Naive B cell (primary cell): Measurements from ENCODE around the gene BNIP1. TPM values are rescaled to one million over a fixed set of nuclear protein-coding genes. Genes with fewer than 3 reads are reported as not detected.
"Not testable (repeated sequence)": the region's sequence is repeated elsewhere in the genome, so short reads cannot be mapped to it uniquely, and the experiment has no call there.

Experiments used
- ATAC-seq, 2 donors: fragments of 150-1000 bp; cut with Tn5 transposase; 2 replicates each; pipeline ENCODE4 v1.10.0; 2021; ENCODE audit warnings: low read depth in 2 of 2, mild to moderate bottlenecking in 2 of 2, moderate library complexity in 2 of 2
- DNase-seq: peaks from one replicate; pipeline ENCODE4 v3.0.0; 2022
- H3K27ac Mint-ChIP-seq, 6 donors: one replicate each; pipeline ENCODE4 v1.8.0; 2020 to 2022; ENCODE audit warnings: mild to moderate bottlenecking in 6 of 6, mixed read lengths in 6 of 6, moderate library complexity in 5 of 6, inconsistent platforms in 2 of 6
- H3K27me3 Mint-ChIP-seq, 3 donors: one replicate each; pipeline ENCODE4 v1.8.0; 2021 to 2022; ENCODE audit warnings: mixed read lengths in 3 of 3, mild to moderate bottlenecking in 1 of 3
- H3K36me3 Mint-ChIP-seq, 2 donors: one replicate each; pipeline ENCODE4 v1.8.0; 2020 to 2022; ENCODE audit warnings: mixed read lengths in 2 of 2, inconsistent platforms in 1 of 2, mild to moderate bottlenecking in 1 of 2
- H3K4me1 Mint-ChIP-seq, 3 donors: one replicate each; pipeline ENCODE4 v1.8.0; 2020 to 2022; ENCODE audit warnings: mixed read lengths in 3 of 3, inconsistent platforms in 1 of 3, mild to moderate bottlenecking in 1 of 3, moderate library complexity in 1 of 3
- H3K4me3 Mint-ChIP-seq, 8 donors: one replicate each; pipeline ENCODE4 v1.8.0; 2020 to 2022; ENCODE audit warnings: mild to moderate bottlenecking in 8 of 8, mixed read lengths in 8 of 8, moderate library complexity in 8 of 8, inconsistent platforms in 2 of 8
- H3K9me3 Mint-ChIP-seq, 7 donors: one replicate each; pipeline ENCODE4 v1.8.0; 2020 to 2022; ENCODE audit warnings: mixed read lengths in 7 of 7, mild to moderate bottlenecking in 5 of 7, inconsistent platforms in 2 of 7, moderate library complexity in 1 of 7
- polyA plus RNA-seq, 6 donors: library from polyadenylated mRNA; unstranded; fragments of 300-500 nt; fragmentation: Illumina TruSeq; gene quantifications; one replicate each; pipeline ENCODE4 v1.2.3, GENCODE V29; 2021; ENCODE audit warnings: low read depth in 6 of 6

BNIP1 gene
- 10 to 100 TPM in 5 of 6 donors, 1 to 10 TPM in 1; 7.2 to 25.3 (median 14.5) TPM for polyA plus RNA-seq

- H3K9me3 Mint-ChIP-seq: peaks cover 0 to 3% (median 0%) of the 10 kb centered on the region in 7 donors
- H3K4me3 Mint-ChIP-seq: peak within 1 kb of the TSS; percentile 93 to 100 (median 99)
- no peaks in the 10 kb centered on the region for H3K27me3 Mint-ChIP-seq
- ATAC-seq (peak; percentile 88 to 90), DNase-seq (peak; percentile 95)
- peak within 1 kb of the TSS; percentile 97 to 99 (median 99) for H3K27ac Mint-ChIP-seq
- peaks cover 9 to 11% (median 11%) of the 10 kb centered on the region in 3 donors for H3K4me1 Mint-ChIP-seq
- H3K36me3 Mint-ChIP-seq: peaks cover 11 to 14% of the 10 kb centered on the region in 2 donors
Observed at GRCh38 chr5:173144200-173145176, at the start of gene BNIP1. TSS of gene BNIP1 (plus strand) at chr5:173144531. CDS start at chr5:173144546, 15 bp downstream.

- peak overlapping the region in 2 of 6 donors; percentile 44 to 50 for H3K27ac Mint-ChIP-seq
- H3K36me3 Mint-ChIP-seq: peaks cover 10 to 13% of the 10 kb centered on the region in 2 donors
- ATAC-seq (no peak), DNase-seq (no peak)
- no peaks in the 10 kb centered on the region for H3K27me3 Mint-ChIP-seq
- no peak overlapping the region for H3K4me3 Mint-ChIP-seq
- H3K9me3 Mint-ChIP-seq: peaks cover 3 to 16% (median 7%) of the 10 kb centered on the region in 7 donors
- H3K4me1 Mint-ChIP-seq: peaks cover 35 to 39% (median 38%) of the 10 kb centered on the region in 3 donors
Observed at GRCh38 chr5:173098787-173099186, 45.5 kb upstream of the BNIP1 start.

GRCh38 chr5:173099461-173099860 is 44.9 kb upstream of the BNIP1 start:
- DNase-seq: no peak
- Mint-ChIP-seq H3K9me3 (peaks cover 3 to 16% (median 7%) of the 10 kb centered on the region in 7 donors), H3K27me3 (no peaks in the 10 kb centered on the region), H3K36me3 (peaks cover 10 to 13% of the 10 kb centered on the region in 2 donors), H3K27ac (peak overlapping the region in 3 of 6 donors; percentile 10 to 68 (median 44)), H3K4me1 (peaks cover 32 to 39% (median 36%) of the 10 kb centered on the region in 3 donors), H3K4me3 (peak overlapping the region in 1 of 8 donors; percentile 25)
- ATAC-seq: no peak

- no peak overlapping the region for H3K4me3 Mint-ChIP-seq
- H3K27me3 Mint-ChIP-seq: no peaks in the 10 kb centered on the region
- H3K36me3 Mint-ChIP-seq: peaks cover 10 to 13% of the 10 kb centered on the region in 2 donors
- H3K9me3 Mint-ChIP-seq: peaks cover 3 to 16% (median 7%) of the 10 kb centered on the region in 7 donors
- ATAC-seq (no peak), DNase-seq (no peak)
- peaks cover 36 to 40% (median 38%) of the 10 kb centered on the region in 3 donors for H3K4me1 Mint-ChIP-seq
- H3K27ac Mint-ChIP-seq: no peak overlapping the region
Observed at GRCh38 chr5:173101245-173101644, 43.1 kb upstream of the BNIP1 start.

GRCh38 chr5:173103411-173103810 is 40.9 kb upstream of the BNIP1 start:
- Mint-ChIP-seq H3K27ac (peak overlapping the region in 1 of 6 donors; percentile 6), H3K9me3 (peaks cover 3 to 16% (median 7%) of the 10 kb centered on the region in 7 donors), H3K4me3 (no peak overlapping the region), H3K4me1 (peaks cover 16 to 23% (median 20%) of the 10 kb centered on the region in 3 donors), H3K27me3 (no peaks in the 10 kb centered on the region), H3K36me3 (peaks cover 10 to 13% of the 10 kb centered on the region in 2 donors)
- ATAC-seq (no peak), DNase-seq (no peak)

GRCh38 chr5:173108914-173109313 is 35.4 kb upstream of the BNIP1 start:
- Mint-ChIP-seq H3K27me3 (no peaks in the 10 kb centered on the region), H3K9me3 (no peaks in the 10 kb centered on the region), H3K4me3 (no peak overlapping the region), H3K4me1 (peaks cover 0 to 16% (median 4%) of the 10 kb centered on the region in 3 donors), H3K36me3 (peaks cover 8 to 10% of the 10 kb centered on the region in 2 donors), H3K27ac (peak overlapping the region in 2 of 6 donors; percentile 18 to 47)
- no peak for ATAC-seq
- DNase-seq: no peak

- Mint-ChIP-seq H3K36me3 (peaks cover 23 to 39% of the 10 kb centered on the region in 2 donors), H3K4me3 (peak overlapping the region in 1 of 8 donors; percentile 22), H3K27ac (peak overlapping the region in 1 of 6 donors; percentile 76), H3K9me3 (peaks cover 0 to 11% (median 3%) of the 10 kb centered on the region in 7 donors), H3K27me3 (no peaks in the 10 kb centered on the region), H3K4me1 (peaks cover 0 to 3% (median 2%) of the 10 kb centered on the region in 3 donors)
- ATAC-seq (no peak), DNase-seq (no peak)
Observed at GRCh38 chr5:173114536-173114935, 29.8 kb upstream of the BNIP1 start.

- peaks cover 0 to 19% (median 10%) of the 10 kb centered on the region in 7 donors for H3K9me3 Mint-ChIP-seq
- DNase-seq: no peak
- H3K36me3 Mint-ChIP-seq: peaks cover 23 to 40% of the 10 kb centered on the region in 2 donors
- H3K4me3 Mint-ChIP-seq: no peak overlapping the region
- H3K27ac Mint-ChIP-seq: no peak overlapping the region
- no peak for ATAC-seq
- H3K27me3 Mint-ChIP-seq: no peaks in the 10 kb centered on the region
- peaks cover 0 to 3% (median 0%) of the 10 kb centered on the region in 3 donors for H3K4me1 Mint-ChIP-seq
Observed at GRCh38 chr5:173119719-173120118, 24.6 kb upstream of the BNIP1 start.

GRCh38 chr5:173123416-173123815 is 20.9 kb upstream of the BNIP1 start:
- H3K4me1 Mint-ChIP-seq: no peaks in the 10 kb centered on the region
- no peaks in the 10 kb centered on the region for H3K27me3 Mint-ChIP-seq
- H3K36me3 Mint-ChIP-seq: peaks cover 20 to 37% of the 10 kb centered on the region in 2 donors
- no peak overlapping the region for H3K4me3 Mint-ChIP-seq
- H3K27ac Mint-ChIP-seq: no peak overlapping the region
- ATAC-seq: no peak
- no peak for DNase-seq
- H3K9me3 Mint-ChIP-seq: peaks cover 0 to 16% (median 9%) of the 10 kb centered on the region in 7 donors

GRCh38 chr5:173132166-173132565 is 12.2 kb upstream of the BNIP1 start:
- H3K9me3 Mint-ChIP-seq, H3K4me1 Mint-ChIP-seq, ATAC-seq, H3K4me3 Mint-ChIP-seq, H3K27me3 Mint-ChIP-seq, DNase-seq: not testable (repeated sequence)
- H3K36me3 Mint-ChIP-seq: peaks cover 8 to 19% of the 10 kb centered on the region in 2 donors
- H3K27ac Mint-ChIP-seq: peak overlapping the region in 2 of 6 donors; percentile 54 to 74

- Mint-ChIP-seq H3K9me3 (peaks cover 0 to 2% (median 0%) of the 10 kb centered on the region in 7 donors), H3K27ac (no peak overlapping the region), H3K4me3 (no peak overlapping the region), H3K36me3 (peaks cover 0 to 6% of the 10 kb centered on the region in 2 donors), H3K4me1 (peaks cover 0 to 3% (median 0%) of the 10 kb centered on the region in 3 donors), H3K27me3 (no peaks in the 10 kb centered on the region)
- DNase-seq: no peak
- ATAC-seq: no peak
Observed at GRCh38 chr5:173138707-173139106, 5.6 kb upstream of the BNIP1 start.

- peaks cover 3 to 6% (median 5%) of the 10 kb centered on the region in 3 donors for H3K4me1 Mint-ChIP-seq
- DNase-seq (no peak), ATAC-seq (no peak)
- no peak overlapping the region for H3K4me3 Mint-ChIP-seq
- H3K27ac Mint-ChIP-seq: peak overlapping the region in 1 of 6 donors; percentile 7
- H3K36me3 Mint-ChIP-seq: peaks cover 0 to 6% of the 10 kb centered on the region in 2 donors
- no peaks in the 10 kb centered on the region for H3K27me3 Mint-ChIP-seq
- H3K9me3 Mint-ChIP-seq: peaks cover 0 to 2% (median 0%) of the 10 kb centered on the region in 7 donors
Observed at GRCh38 chr5:173139631-173140030, 4.7 kb upstream of the BNIP1 start.

- Mint-ChIP-seq H3K9me3 (peaks cover 0 to 2% (median 0%) of the 10 kb centered on the region in 7 donors), H3K36me3 (peaks cover 0 to under 1% of the 10 kb centered on the region in 2 donors), H3K4me1 (peaks cover 7 to 11% (median 9%) of the 10 kb centered on the region in 3 donors), H3K27me3 (no peaks in the 10 kb centered on the region), H3K27ac (peak overlapping the region in 1 of 6 donors; percentile 7), H3K4me3 (peak overlapping the region in 1 of 8 donors; percentile 35)
- DNase-seq (no peak), ATAC-seq (no peak)
Observed at GRCh38 chr5:173140769-173141168, 3.6 kb upstream of the BNIP1 start.
